HG03558 (cell line): ENCODE measurements around the gene ICA1.

ENCODE experiments used
- ATAC-seq: cut with Tn5 transposase; IDR thresholded peaks from one replicate; pipeline ENCODE4 v1.9.1; 2021; ENCODE audit warnings: moderate number of reproducible peaks; ENCODE audit not compliant: unreplicated experiment; ENCODE audit errors: extremely low read depth

Gene ICA1

DNA sequence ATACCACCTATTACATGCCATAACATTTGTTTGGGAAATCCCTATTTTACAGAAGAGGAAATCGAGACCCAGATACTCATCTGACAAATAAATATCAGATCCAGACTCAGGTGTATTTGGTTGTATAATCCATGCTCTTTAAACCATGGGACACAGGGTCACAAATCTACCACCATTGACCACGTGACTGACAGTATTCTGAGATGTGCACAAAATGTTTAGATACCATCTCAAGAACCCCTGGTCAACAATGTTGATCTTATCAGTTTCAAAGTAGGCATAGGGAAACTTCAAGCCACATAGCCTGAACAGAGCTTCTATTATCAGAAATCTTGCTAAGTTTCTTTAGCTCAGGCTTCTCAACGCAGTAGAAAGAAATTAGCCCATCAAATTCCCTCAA is 93.6 kb downstream of the ICA1 start:
- ATAC-seq = no peak

DNA sequence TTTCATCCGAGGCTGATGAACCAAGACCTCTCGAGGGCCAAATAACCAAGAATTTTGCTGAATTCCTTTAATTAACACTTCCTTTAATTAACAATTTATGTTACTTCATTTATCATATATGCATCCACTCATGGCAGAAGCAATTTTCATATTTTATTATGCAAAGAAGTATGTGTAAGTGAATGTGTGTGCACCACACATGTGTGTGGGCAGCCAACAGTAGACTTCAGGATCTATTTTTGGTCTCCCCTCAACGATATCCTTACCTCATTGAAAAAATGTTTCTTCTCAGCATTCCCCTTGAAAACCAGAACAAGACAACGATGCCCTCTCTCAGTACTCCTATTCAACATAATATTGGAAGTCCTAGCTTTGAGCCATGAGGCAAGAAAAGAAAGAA is 96.8 kb downstream of the ICA1 start:
- ATAC-seq = no peak

DNA sequence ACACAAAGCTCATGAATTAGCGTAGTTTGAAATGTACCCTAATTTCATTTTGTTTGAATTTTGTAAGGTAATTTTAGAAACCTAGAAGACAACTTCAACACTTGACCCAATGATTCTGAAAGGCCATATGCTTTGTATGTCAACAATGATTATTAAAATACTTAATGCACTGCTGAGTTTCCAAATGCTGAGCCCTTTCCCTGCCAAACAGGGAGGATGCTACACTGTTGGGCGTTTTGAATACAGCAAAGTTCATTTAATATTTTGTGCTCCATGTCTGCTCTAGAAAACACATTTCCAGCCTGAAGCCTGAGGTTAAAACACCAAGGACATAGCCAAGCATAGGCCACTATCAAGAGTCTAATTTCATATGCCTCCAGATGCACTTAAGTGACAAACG is 99.8 kb downstream of the ICA1 start:
- no peak for ATAC-seq

DNA sequence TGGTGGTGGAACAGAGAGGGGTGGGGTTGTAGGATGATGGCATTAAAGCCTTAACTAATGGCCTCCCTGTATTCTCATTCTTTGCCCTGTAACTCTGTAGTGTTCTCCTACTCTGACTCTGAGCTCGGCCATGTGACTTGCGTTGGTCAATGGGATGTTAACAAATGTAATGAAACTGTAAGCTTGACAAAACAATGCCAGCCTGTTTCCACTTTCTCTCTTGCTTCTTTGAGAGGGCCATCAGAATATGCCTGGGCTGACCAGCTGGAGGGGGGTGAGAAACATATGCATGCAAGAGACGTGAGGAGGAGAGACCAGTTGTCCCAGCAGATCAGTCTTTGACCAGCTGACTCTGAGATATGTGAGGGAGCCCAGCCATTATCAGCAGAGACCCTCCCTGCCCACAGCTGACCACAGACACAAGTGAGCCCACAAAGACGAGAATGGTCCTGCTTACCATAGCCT is 100.6 kb downstream of the ICA1 start:
- ATAC-seq = no peak

DNA sequence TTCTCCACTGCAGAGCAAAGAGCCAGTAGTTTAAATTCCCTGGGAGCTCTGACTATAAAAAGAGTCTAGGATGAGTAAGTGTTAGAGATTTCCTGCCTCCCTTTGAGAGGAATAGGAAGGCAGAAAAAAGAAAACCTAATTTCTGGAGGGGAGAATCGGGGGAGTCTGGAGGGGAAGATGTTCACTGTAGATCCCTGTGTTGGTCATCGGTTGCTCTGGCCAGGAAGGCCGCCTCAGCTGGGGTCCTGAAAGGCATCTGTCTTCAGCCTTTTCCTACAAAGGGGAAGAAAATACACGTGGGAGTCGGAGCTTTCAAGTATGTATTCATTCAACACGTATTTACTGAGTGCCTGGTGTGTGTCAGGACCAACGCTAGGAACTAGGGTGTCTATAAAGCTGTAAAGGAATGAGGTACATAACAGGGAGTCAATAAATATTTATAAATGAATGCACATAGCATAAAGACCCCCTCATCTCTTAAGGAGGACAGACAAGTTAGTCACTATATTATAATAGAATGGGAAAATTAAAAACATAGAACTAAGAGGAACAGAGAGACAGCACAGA is 101.1 kb downstream of the ICA1 start:
- ATAC-seq = no peak

DNA sequence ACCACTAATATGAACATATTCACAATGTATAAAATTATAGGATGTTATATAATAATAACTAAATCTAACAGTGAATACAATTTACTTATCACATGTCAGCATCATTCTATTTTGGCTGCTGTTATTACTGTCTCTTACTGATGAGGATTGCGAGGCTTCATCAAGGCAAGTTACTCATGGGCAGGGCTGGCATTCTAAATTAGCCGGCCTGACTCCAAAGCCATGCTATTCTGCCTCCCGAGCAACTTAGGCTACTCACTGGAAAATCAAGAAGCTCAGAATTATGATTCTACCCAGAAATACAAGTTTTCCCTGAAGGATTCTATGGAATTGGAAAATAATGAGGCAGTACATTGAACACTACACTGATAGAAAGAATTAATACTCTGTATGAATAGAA is 101.7 kb downstream of the ICA1 start:
- no peak for ATAC-seq

DNA sequence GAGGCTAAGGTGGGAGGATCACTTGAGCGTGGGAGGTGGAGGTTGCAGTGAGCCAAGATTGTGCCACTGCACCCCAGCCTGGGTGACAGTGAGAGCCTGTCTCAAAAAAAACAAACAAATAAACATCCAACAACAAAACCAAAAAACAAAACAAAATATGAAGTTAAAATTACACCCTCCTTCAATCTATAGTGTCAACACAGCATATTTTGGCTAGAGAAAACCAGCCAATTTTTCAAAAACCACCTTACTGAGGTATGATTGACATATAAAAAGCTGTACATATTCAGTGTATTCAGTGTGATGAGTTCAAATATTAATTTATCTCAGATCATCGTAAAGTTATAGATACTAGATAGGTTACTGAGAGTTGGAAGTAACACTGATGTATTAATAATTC is 102.4 kb downstream of the ICA1 start:
- ATAC-seq = no peak

DNA sequence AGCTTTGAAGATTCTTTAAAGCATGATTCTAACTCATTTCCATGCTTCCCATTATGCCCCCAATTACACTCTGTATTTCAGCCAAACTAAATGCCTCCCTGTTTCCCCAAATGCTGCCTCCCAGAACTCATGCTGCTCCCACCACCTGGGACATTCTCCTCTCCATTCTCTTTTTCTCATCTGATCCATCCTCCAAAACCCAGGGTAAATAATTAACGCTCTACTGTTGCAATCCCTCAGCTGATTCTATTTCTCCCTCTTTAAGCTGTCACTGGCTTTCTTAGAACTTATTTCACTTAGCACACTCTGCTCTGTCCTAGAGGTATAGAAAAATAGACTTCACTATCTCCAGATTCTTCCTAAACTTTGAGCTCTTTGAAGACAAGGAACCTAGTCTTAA is 104.7 kb downstream of the ICA1 start:
- no peak for ATAC-seq

DNA sequence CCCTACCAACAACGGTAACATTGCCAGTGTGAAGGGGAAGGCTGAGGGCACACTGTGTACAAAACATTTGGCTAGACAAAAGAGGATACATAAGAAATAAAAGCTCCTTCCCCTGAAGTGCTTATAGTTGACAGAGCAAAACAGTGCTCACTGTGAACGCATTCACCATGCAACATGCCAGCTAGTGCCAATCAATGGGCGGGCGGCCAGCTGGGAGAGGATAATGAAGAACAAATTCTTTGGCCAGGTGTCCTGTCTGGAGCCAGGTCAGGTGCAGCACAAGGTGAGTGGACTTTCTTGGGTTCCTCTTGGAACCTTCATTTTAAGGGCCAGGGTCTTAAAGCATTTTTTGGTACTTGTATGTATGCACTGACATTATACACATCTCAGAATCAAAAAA is 106.1 kb downstream of the ICA1 start:
- ATAC-seq = no peak

DNA sequence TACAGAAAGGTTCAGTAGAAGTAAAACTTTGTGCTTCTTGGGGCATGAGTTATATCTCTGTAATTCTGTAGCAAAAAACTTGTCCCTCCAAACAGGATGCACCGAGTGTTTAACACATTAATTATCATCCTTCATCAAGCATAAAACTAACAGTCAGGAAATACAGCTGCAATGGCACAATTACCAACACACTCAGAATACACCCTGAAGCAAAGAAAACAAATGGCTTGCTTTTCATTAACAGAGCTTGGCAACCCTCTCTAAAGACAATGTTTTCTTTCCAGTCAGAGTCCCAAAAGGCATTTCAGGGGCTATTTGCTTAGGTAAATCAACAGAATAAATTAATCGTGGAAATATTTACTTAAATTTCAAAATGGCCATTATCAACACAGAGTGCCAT is 107.7 kb downstream of the ICA1 start:
- no peak for ATAC-seq

DNA sequence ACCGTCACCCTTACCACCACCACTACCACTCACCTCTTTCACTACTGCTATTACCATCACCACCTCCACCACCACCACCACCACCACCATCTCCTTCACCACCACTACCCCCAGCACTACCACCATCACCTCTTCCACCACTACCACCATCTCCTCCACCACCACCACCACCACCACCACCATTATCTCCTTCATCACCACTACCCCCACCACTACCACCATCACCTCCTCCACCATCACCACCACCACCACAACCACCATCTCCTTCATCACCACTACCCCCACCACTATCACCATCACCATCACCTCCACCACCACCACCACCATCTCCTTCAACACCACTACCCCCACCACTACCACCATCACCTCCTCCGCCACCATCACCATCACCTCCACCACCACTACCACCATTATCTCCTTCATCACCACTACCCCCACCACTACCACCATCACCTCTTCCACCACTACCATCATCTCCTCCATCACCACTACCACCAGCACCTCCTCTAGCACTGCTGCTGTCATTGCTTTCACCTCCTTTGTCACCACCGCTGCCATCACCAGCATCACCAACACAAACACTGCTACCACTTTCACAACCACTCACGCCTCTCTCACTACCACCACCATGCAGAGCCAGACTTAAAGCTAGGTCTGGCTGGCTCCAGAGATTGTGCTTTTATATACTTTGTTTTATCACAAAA is 109.3 kb downstream of the ICA1 start:
- no peak for ATAC-seq

DNA sequence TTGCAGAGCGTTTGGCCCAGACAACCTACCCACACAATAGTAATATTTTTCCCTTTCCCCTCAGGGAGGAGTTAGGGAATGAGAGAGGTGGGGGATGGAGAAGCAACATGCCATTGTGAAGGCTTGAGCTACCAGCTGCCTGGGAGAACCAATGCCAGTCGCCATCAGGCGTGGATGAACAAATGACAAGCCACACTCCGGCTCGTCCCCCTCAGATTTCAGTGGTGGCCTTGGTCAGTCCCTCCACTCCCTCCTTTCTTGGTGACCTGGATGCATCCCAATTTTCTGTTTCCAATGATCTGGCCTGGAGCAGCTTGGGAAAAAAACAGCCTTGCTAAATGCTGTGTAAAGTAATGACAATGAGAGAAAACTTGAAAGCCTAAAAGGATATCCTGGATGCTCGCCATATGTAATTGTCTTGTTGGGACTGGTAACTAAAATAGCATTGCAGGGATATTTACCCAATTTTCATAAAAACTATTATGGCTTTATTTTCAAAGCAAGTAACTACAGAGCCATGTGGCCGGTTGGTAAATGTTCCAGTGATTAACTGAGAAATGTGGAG is 110.7 kb downstream of the ICA1 start:
- ATAC-seq = no peak

DNA sequence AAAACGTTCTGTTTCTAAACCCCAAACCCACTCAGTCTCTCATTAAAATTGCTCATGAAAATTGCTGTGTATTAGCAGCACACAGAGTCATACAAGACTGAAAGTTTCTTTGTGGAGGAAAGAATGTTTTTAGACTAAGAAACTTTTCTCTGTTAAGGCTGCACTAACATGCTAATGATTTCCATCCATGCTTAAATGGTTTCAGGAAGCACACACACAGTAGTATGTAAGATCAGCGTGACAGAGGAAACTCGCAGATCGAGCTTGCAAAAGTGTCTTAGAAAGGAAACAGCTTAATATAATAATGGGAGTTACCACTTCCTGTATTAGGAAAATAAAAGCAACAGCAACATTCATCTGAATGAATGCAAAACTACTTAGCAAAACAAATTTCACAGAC is 112.7 kb downstream of the ICA1 start:
- no peak for ATAC-seq

DNA sequence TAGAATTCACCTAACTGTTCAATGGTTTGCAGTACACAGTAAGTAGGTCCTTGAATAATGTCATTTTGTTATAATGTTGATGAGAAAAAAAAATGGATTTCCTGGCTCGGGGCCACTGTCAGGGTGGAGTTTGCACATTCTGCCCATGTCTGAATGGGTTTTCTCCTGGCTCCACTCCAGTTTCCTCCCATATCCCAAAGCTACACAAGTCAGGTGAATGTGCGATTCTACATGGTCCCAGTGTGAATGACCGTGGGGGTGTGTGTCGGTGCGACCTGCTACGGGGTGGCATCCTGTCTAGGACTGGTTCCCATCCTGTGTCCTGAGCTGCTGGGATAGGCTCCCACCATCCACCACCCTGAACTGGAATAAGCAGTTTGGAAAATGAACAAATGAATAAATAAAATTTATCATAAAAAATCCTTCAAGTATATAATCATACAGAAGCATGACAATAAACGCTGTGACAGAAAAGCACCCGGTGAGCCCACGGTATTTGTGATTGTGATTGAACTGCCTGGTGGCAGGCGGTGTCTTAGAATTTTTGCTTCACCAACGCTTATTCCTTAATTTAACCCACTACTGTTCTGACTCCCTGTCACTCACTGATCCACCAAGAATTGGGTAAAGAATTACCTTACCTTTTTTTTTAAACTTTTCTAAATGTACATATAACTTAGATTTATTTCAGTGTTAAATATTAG is 114.1 kb downstream of the ICA1 start:
- no peak for ATAC-seq

DNA sequence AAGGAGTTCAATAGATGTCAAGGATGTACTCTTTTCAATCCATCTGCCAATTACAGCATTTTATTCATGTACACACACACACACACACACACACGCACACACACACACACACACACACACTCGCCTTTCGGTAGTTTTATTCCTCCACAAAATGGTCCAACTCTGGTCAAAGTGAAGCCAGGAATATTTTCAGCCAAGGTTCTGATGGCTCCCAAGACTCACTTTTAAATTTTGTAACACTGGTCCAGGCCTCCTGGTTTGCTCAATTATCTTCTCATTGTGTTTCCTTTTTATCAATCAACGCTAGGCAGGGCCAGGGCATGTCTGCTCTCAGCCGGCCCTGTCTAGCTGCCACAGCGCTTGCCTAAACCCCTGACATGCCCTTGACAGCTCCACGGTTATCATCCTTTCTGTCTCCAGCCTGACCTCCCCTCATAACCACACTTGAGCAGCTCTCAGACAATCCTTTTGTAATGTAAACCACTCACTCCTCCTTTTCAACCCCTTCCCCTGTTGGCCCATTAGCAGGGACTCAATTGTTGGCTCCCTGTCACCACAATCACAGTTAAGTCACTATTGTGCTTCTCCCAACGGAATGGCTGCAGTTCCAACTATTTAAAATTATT is 115.1 kb downstream of the ICA1 start:
- ATAC-seq = no peak

DNA sequence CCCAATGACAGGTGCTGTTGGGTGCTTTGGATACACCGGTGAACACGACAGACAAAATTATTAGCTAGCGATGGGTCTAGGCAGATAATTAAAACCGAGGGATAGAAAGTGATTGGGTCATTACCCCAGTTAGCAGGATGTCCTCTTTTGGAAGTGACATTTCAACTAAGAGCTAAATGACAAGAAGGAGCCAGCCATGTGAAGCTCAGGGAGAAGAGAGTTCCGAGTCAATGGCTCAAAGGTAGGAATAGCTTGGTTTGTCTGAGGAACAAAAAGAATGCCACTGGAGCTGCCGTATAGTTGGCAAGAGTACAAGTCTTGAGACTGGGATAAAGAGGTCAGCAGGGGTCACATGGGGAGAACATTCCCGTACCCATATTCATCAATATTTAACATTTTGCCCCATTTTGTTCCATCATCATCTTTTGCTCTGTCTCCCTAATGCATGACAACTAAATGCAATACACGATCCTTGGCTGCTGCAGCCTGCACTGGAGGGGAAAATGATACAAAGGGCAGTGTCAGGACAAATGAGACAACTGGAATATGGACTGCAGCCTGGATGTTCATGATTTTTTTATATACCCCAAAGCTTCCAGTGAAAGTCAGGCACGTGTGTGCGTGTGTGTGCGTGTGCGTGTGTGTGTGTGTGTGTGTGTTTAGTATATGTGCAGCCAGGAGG is 115.7 kb downstream of the ICA1 start:
- ATAC-seq = no peak

DNA sequence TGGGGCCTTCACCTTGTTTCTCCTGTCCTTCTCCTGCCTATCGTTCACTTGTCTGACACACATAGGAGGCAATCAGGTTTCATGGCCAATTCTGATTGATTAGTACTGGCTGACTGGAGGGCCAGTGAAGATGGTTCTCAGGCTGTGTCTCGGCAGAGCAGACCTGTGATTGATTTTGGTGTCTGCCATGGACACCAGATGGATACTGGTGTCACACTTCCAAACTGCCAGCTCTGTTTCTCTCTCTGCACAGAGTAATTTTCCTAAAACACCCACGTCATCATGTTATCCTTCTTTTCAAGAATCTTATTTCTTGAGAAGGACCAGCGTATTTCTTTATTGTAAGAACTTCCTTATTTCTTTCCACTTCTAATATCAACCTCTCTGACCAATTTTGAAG is 117.1 kb downstream of the ICA1 start:
- ATAC-seq = no peak

DNA sequence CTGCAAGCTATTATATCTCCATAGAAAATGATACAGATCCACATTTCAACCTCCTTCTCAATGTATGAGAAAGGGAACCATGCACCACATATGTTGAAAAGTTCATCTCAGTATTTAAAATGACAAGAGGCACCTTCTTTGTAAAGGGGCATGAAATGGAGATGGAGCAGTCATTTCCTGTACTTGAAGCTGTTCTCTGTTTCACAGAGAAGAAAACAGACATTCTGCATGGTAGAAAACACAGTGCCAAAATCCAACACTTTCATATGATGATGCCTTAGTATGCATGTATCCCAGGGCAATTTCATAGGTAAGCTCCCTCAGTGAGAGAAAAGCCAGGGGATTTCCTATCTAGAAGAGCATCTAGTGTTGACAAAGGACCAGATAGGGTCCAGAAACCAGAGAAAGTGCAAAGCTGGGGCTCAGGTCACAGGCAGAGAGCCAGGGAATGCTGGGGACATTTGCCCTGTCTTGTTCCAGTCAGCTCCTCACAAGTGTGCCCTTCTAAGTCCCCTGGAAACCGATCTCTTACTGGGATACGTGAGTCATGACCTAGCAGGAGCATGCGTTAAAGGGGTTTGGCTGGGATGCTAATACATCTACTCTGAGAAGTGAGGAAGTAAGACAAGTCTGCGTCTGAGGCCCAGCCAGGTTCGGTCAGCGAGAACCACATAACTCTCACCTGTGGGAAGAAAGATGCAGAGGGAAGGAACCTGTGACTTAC is 118.7 kb downstream of the ICA1 start:
- peak; percentile 43 for ATAC-seq

DNA sequence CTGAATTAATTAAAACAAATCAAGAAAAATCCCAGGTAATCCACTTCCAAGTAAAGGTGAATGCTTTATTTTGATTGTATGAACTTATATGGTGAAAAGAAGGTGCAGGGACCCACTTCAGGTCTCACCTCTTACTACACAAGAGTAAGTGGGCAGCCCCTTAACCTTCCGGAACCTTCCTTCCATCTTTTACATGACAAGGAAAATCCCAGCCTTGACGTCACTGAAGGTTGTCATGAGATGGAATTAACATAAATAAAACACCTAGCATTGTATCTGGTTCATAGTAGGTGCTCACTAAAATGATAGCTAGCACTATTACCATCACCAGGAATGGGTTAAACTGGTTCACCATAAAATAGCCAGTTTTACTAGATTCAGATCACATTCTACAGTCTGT is 119.5 kb downstream of the ICA1 start:
- no peak for ATAC-seq

DNA sequence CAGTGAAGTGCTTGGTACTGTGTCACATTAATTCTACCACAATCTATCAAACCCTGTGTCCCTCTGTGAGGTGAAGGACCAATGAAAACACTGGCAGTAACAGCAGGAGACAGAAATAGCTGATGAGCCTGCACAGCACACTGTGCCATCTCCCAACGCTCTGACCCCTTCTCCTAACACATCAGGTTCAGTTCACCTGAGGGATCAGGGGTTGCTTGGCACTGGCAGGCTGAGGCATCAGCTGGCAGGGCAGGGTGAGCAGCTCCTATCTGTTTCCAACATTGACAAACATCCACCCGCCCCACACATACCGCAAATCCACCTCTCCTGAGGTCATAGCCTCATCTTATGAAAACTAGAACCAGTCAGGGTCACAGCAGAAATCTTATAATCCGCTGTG is 120.9 kb downstream of the ICA1 start:
- ATAC-seq = no peak
